ENCODE data around the gene TBC1D17.

GRCh38 chr19:49882643-49883042 lies 5.1 kb downstream of the TBC1D17 start:
- TF ChIP-seq USF1 (IDR thresholded peaks at IDR 0.05; ENCODE audit: borderline replicate concordance, extremely low read length, insufficient read depth, low read depth, low read length): no peak
- TF ChIP-seq ZBED1 (IDR thresholded peaks at IDR 0.05; ENCODE audit: borderline replicate concordance): no peak
- no peak for TF ChIP-seq SIN3A (IDR thresholded peaks at IDR 0.05; ENCODE audit: low read depth, low read length)
- no peak for TF ChIP-seq GABPA (IDR thresholded peaks at IDR 0.05; ENCODE audit: low read depth)
- no peak for TF ChIP-seq RAD21 (IDR thresholded peaks at IDR 0.05; ENCODE audit: insufficient read depth, low read depth, low read length)
- TF ChIP-seq BRCA1 (IDR thresholded peaks at IDR 0.05; ENCODE audit: low read depth, low read length): no peak
- no peak for TF ChIP-seq CHD2 (IDR thresholded peaks at IDR 0.05; ENCODE audit: borderline replicate concordance, low read depth, low read length)
- no peak for TF ChIP-seq CTCF (IDR thresholded peaks at IDR 0.05 in 2 of 3, conservative IDR thresholded peaks at IDR 0.05 in 1 of 3; ENCODE audit: control insufficient read depth in 2 of 3, extremely low read depth in 1 of 3, insufficient read depth in 1 of 3, low read depth in 3 of 3, low read length in 3 of 3)
- TF ChIP-seq JUND (IDR thresholded peaks at IDR 0.05; ENCODE audit: low read depth, low read length): no peak
- TF ChIP-seq BCL11A (IDR thresholded peaks at IDR 0.05; ENCODE audit: low read depth, low read length): no peak
- no peak for TF ChIP-seq MYC (IDR thresholded peaks at IDR 0.05; ENCODE audit: insufficient read depth, insufficient read length, insufficient replicate concordance, low read length, severe bottlenecking)
- no peak for TF ChIP-seq ZBTB40 (IDR thresholded peaks at IDR 0.05; ENCODE audit: borderline replicate concordance)
